NCI-H187 (cell line): Measurements from ENCODE around the gene TXNRD1.
"Not testable (repeated sequence)": the region's sequence is repeated elsewhere in the genome, so short reads cannot be mapped to it uniquely, and the experiment has no call there.

Experiments used
- DNase-seq, 2 experiments: peaks; one replicate each; lab custom pipeline; 2025; lab: John Stamatoyannopoulos, UW

The TXNRD1 gene

DNA sequence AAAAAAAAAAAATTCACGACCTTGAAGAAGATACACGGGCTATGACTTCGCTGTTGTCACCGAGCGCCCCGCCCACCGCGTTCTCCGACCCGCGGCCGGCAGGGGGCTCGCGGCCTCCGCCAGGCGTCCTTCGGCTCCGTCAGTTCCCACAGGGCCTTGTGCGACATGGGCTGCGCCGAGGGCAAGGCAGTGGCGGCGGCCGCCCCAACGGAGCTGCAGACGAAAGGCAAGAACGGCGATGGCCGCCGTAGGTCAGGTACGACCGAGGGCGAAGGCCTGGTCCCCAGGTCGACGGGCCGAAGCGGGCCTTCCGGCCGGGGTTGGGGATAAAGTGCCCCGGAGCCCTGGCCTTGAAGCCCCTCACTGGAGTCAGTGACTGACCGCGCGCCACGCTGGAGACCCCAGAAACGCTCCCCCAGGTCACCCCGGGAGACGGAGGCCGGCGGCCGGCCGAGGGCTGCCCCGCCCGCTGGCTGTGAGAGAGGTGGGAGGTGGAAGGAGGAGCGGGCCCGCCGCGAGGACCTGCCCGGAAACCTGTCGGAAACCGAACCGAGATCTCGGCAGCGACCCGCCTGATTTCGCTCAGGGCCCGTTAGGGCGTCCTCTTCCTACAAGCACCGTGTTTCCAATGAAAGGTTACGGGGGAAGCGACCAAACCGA, at the start of gene TXNRD1:
Gene TXNRD1, plus strand, starts transcription at position 142 of the 660 bp plus-strand sequence. Its CDS starts 24 bp downstream, at position 166.
- DNase-seq, result no peak

DNA sequence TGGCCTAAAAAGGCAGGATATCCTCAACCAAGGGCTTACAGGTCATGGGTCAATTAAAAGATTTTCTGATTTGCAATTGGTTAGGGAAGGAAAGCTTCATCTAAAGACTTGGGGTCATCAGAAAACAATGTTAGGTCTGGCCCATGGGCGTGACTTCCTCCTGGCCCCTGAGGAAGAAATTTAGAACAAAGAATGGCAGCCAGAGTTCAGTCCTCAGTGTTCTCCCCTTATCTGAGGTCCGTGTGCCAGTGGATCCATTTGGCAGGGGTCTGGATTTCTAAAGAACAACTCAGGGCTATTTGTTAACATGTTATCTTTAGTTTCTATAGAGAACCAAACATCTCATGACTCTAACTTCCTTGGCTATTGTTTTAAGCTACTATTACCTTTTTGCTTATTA, 49.8 kb upstream of the TXNRD1 start:
- DNase-seq, result no peak

DNA sequence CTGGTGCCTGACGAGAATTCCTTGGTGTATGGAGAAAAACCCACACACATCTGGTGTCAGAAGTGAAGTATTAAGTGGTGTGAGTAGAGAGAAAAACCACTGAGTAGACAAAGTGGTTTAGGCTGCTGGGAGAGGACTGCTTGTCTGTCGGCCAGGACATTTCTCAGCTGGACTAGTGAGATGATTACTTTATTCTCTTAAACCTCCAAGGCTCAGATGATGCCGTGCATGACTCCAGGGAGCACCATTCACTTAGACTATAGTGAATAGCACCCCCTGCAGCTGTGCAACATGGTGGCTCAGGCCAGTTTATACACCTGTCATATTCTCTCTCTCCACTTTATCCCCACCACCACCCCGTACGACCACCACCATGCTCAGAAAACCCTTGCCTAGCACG, 49.1 kb upstream of the TXNRD1 start:
- DNase-seq, result no peak

DNA sequence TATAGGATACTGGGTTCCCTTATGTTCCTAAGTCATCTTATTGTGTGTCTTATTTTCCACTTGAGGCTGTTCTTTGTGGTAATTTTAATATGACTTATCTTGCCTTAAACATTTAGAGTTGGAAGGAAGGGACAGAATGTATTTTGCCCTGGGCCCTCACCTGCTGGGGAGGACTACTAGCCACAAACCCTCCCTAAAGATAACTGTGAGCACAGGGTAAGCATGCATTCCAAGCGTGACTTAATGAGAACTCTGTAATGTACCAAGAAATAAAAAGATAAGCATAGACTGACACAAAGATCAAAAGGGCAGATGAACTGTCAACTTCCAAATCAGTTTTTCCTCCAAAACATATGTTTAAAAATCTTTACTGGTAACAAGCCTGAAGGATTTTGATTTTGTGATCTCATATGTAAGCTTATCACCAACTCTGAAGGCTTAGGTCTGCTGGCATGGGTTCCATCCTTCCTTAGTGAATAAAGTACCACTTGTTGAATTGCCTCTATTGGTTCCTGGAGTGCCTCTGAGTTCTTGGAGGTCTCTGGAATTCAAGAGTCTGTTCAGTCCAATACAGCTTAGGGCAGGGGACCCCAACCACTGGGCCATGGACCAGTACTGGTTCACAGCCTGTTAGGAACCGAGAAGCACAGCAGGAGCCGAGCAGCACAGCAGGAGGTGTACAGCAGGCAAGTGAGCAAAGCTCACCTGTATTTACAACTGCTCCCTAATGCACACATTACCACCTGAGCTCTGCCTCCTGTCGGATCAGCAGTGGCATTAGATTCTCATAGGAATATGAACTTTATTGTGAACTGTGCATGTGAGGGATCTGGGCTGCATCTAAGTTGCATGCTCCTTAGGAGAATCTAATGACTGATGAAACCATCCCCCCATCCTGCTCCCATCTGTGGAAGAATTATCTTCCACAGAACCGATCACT, 47.8 kb upstream of the TXNRD1 start:
- DNase-seq, result no peak

DNA sequence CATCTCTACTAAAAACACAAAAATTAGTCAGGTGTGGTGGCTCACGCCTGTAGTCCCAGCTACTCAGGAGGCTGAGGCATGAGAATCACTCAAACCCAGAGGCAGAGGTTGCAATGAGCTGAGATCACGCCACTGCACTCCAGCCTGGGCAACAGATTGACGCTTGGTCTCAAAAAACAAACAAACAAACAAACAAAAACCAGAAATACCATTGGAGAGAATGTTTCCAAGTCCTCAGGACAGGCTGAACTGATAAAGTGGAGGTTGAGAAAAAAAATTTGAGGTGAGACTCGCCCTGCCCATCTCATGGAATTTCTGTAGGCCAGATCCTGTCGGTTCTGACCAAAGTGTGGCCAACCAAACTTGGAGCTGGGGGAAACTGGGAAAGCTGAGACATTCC, 47.0 kb upstream of the TXNRD1 start:
- no peak for DNase-seq

DNA sequence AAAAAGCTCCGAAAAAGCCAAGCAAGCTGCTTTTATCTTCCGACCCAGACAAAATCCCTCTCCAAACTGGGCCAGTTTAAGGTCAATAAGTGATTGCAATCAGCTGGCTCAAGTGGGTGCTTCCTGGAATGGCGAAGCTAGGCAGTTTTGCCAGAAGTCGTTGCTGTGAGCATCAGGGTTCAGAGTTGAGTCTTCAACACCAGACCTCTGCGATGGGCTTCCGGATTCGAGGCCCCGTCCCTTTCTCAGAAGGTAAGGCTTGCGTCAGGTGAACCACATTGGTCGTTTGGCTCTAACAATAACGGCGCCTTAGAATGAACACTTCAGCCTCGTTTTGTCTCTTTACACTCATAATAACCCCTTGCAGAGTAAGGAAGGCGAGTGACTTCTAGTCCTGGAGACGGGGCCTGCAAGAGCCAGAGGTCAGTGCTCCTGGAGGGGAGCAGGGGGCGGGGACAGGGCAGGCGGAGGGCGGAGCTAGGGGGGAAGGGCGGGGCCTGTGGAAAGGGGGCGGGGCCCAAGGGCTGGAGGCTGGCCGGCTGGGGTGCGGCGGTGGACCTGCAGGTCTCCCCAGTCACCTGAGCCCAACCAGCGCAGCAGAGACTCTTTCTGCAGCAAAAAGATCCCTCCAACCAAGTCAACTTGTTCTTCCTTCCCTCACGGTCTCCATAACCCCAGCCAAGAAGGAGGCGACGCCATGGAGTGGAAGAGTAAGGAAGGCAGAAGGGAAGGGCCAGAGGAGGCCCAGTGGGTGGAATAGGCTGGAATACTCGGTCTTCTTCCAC, 43.6 kb upstream of the TXNRD1 start:
- no peak for DNase-seq

DNA sequence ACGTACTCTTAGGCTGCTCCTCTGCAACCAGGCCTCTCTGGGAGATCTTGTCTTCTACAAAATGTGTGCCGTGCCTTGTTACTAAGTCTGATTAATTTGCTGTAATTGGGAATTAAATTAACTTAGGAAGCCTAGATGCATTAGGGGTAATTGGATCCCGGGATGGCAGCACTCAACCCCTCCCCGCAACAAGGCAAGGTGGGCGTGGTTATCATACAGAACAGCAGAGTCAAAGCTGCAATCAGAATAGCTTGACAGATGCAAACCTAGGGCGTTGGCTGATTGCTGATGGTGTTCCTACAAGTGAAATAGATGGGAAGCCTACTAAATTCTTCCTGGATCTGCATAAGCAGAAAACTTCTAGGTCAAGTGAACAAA, 43.0 kb upstream of the TXNRD1 start:
- DNase-seq, result no peak

DNA sequence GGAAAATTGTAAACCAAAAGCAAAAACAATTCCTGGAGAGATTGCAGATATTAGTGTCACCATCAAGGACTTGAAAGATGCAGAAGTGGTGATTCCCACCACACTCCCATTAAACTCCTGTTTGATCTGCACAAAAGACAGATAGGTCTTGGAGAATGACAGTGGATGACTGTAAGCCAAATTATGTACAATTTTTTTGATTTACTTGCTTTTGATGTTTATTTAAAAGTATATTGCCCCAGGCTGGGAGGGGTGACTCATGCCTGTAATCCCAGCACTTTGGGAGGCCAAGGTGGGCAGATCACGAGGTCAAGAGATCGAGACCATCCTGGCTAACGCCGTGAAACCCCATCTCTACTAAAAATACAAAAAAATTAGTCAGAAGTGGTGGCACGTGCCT, 41.8 kb upstream of the TXNRD1 start:
- not testable (repeated sequence) for DNase-seq

DNA sequence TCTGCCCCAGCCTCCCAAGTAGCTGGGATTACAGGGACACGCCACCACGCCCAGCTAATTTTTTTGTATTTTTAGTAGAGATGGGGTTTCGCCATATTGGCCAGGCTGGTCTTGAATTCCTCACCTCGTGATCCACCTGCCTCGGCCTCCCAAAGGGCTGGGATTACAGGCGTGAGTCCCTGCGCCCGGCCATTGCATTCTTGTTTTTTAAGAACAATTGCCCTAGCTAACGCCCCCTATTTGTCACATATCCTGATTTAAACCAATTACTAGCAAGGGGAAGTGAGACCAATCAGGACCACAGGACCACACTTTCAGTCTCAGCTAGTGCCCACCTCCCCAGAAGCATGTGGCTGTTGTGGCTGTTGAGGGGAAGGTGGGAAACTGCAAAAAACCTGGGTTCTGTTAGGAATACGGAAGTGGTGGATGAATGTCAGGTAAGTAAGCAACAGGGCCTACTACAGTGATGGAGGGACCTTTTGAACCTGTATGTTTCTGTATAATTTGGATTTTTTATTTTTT, 39.8 kb upstream of the TXNRD1 start:
- no peak for DNase-seq

DNA sequence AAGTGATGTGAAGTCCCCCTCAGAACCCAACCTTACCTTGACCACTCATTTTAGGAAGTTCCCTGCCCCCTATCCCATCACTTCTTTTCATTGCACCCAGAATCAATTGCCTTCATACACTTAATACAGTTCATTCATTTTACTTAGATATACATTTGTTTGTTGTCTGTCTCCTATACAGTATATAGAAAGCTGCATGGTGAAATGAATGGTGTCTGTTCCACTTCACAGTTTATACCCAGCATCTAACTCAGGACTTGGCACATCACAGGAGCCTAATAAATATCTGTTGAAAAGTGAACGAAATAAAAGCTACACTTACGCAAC, 38.3 kb upstream of the TXNRD1 start:
- no peak for DNase-seq

DNA sequence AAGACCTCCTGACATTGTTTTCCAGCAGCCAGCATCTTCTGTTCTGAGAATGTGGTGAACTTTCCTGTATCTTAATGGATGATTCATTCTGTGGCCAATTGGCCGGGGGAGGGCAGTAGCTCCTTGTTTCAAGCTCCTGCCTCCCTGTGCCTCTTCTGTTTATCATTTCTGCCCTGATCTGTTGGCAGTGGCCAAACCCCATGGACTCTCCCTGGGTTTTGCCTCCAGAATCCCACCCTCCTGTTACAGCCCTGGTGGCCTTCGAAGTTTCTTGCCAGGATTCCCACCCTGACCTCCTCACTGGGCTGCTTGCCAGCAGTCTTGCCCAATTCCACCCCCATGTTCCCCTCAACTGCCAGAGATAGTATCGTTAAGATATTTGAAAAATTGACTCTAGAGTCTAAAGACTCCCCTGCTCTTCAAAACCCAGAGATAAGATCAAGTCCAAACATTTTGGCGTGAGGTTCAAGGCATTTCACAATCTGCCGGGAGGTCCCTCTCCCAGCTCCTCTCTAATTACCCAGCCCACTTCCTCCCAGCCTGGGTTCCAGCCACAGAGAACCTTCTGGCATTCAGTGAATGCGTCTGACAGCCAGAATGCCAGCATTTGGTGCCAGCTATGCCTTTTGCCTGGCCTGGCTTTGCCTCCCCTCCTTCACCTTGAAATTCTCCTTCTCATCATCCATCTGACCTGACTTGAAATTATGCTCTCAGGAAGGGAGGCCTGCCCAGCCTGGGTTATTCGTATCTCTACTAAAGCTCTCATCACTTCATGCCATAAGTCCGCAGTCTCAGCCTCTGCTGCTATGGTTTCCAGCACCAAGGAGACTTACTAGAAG, 37.7 kb upstream of the TXNRD1 start:
- no peak for DNase-seq

DNA sequence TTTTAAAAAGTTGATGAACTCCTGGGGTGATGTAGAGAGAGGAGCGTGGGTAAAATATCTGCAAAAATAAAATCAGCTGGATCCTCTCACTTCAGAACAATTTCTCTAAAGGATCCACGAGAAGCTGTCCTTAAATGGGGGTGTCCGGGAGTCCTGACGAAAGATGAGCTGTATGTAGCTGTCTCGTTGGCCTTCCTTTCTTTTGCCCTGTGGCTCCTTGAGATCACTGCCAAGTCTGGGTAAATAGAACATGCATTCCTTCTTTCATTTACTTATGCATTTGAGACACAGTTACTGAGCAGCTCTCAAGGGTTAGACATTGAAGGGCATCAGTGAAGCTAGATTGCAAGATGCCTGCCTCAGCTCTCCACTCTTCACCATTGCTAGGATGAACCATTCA, 35.2 kb upstream of the TXNRD1 start:
- DNase-seq, result no peak

DNA sequence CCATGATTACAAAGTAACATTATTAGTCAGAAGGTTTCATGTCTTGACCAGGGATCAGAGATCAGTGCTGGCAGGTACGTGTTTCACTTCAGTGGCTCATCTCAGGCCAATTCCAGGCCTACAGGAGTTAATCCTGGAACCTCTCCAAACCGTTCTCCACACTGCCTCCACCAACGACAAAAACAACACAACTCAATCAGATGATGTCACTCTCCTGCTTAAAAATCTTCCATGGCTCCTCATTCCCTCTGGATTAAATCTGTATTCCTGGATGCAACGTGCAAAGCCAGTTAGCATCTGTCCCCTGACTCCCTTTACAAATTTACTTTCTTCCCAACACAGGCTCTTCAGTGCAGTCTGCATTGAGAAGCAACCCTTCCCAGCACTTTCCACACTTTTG, 34.3 kb upstream of the TXNRD1 start:
- no peak for DNase-seq

DNA sequence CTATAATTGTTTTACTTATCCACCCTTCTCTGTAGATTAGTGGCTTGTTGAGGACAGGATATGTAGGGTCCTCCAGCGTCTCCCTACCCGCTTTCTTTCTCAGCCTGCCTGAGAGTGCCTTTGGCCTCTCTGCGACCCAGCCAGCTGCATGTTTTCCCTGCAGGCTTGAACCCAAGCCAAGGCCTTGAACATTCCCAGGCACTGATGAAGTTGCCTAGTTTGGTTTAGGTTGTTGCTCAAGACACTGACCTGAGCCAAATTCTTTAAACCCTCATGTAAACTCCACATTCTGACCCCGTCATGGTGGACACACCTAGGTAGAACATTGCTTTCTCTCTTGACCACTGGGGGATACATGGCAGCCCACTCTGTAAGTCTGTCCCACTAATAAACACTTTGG, 33.4 kb upstream of the TXNRD1 start:
- no peak for DNase-seq

DNA sequence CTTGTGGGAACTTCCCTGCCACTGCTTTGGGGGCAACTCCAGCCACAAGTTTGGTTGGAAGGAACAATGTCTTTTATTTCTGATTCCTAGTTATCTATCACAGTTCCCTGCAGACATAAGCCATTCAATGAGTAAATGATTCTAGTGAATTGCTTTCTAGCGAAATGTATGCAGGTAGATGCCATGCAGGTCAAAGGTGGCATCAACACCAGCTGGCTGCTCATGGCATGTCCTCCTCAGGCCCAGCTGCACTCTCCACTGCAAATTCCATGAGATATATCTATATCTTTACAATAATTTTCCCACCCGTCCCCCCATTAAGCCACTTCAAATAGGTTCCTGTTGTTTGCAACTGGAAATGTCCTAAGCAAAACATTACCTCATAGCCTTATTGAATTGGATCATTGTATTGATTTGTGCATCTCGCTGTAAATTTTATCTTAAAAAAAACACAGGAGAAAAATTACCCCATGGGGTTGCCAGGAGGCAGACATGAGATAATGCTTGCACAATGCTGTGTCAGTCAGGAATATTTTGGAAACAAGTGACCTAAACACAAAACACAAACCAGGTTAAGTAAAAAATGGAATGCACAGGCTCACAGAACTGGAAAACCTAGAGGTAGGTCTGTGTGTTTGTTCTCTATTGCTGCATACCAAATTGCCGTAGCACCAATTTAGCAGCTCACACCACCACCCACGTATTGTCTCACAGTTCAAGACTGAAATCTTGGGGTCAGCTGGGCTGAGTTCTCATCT, 32.8 kb upstream of the TXNRD1 start:
- no peak for DNase-seq

DNA sequence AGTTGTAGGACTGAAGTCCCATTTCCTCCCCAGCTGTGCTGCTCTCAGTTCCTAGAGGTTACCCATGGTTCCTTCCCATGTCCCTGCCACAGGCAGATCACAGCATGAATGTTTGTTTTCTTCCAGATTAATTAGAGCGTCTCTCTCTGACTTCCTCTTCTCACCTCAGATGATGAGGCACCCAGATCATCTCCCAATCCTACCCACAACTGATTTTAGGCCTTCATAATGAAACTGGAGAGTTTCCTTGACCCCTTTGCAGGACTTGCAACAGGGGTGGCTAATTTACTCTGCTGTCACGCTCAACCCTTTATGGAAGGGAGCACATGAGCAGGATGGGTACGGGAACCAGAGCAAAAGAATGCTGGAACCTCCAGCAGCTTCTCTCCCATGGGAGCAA, 32.1 kb upstream of the TXNRD1 start:
- DNase-seq, result no peak

DNA sequence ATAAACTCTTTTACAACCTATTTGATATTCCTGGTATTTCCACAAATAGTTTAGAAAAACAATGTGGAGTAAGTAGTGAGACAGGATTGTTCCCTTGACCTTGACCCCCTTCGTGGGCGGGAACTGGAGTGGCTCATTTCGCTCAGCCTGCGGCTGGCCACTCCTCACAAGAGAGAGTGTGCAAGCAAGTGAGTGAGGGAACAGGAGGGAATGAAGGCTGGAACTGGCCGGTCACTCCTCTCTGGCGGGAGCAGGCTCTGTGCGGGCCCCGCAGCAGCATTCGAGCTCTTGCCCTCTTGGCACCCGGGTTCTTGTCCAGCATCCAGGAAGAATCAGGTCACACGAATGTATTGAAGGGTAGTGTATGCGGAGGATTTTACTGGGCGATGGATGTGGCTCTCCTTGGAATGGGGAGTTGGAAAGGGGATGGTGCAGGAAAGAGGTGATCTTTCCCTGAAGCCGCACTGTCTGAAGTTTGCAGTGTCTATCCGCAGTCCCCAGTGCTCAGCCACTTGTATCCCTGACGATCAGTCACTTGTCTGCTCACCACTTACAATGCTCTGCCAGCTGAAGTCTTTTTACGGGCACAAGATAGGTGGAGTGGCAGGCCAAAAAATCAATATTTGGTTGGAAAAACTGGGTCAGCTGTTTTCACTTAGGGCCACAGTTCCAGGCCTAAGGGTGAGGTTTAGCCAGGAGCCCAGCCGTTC, 28.0 kb upstream of the TXNRD1 start:
- DNase-seq, result no peak

DNA sequence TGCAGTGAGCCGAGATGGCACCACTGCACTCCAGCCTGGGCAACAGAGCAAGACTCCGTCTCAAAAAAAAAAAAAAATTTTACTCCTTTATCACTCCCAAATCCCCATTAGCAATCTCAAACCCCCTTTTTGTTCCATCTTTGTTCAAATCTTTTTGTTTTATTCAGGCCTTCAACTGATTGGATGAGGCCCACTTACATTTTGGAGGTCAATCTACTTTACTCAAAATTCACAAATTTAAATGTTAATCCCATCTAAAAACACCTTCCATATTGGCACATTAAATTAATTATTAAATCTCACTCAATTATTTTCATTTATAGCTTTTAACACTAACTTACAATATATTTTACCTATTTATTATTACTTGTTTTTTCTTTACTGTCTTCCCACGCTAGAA, 27.0 kb upstream of the TXNRD1 start:
- no peak for DNase-seq

DNA sequence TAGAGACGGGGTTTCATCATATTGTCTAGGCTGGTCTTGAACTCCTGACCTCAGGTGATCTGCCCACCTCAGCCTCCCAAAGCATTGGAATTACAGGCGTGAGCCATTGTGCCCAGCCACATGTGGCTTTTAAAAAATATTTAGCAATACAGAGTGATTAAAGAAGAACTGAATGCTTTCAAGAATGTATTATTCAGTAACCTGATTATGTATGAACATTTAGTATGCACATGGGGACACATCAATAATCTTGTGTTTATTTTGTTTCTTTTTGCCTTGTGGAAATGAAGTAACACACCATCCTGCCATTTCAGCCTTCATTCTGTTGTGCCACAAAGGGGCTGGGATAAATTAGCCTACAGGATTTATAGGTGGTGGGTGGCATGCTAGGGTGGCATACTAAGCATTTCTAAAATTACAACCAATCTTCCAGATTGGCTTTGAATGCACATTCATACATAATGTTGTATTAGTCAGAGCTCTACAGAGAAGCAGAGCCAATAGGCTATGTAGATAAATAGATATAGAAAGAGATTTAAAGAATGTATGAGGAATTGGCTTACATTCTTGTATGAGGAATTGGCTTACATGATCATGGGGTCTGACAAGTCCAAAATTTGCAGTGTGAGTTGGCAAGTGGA, 25.5 kb upstream of the TXNRD1 start:
- DNase-seq, result no peak
